GM23338 (cell line): ENCODE data around the gene SLCO3A1. TPM values are rescaled to one million over a fixed set of nuclear protein-coding genes. Genes with fewer than 3 reads are reported as not detected.

Source experiments
- ATAC-seq: fragments of 200-7000 bp; cut with Tn5 transposase; 3 replicates; pipeline ENCODE4 v1.9.1; 2020
- DNase-seq: peaks from one replicate; pipeline ENCODE4 v3.0.0-alpha.2; 2015; ENCODE audit warnings: low spot score
- H2AFZ ChIP-seq: fragments of 200-600 bp; sonication (generic); 2 replicates; pipeline ENCODE4 v1.8.0; 2016; ENCODE audit warnings: antibody characterized with exemption, mild to moderate bottlenecking, moderate library complexity
- H3F3A ChIP-seq: fragments of 200-600 bp; sonication (generic); replicated peaks from 2 replicates; pipeline ENCODE4 v1.8.0; 2017; ENCODE audit warnings: antibody characterized with exemption, mixed run types, low read depth
- H3K27ac ChIP-seq: fragments of 200-600 bp; sonication (generic); 2 replicates; pipeline ENCODE4 v1.6.1; 2016; ENCODE audit warnings: low read depth
- H3K27me3 ChIP-seq: fragments of 200-600 bp; sonication (generic); 2 replicates; pipeline ENCODE4 v1.8.0; 2016; ENCODE audit warnings: mild to moderate bottlenecking, mixed run types, moderate library complexity; ENCODE audit not compliant: insufficient read depth
- H3K36me3 ChIP-seq: fragments of 200-600 bp; sonication (generic); 2 replicates; pipeline ENCODE4 v1.8.0; 2016; ENCODE audit warnings: mild to moderate bottlenecking; ENCODE audit not compliant: insufficient read depth
- H3K4me1 ChIP-seq: fragments of 200-600 bp; sonication (generic); 2 replicates; pipeline ENCODE4 v1.8.0; 2016; ENCODE audit warnings: mild to moderate bottlenecking, moderate library complexity; ENCODE audit not compliant: insufficient read depth
- H3K4me2 ChIP-seq: fragments of 200-600 bp; sonication (generic); 2 replicates; pipeline ENCODE4 v1.7.1; 2017; ENCODE audit warnings: mixed run types
- H3K4me3 ChIP-seq: fragments of 200-600 bp; sonication (generic); 2 replicates; pipeline ENCODE4 v1.6.1; 2016; ENCODE audit warnings: mixed run types
- H3K79me2 ChIP-seq: fragments of 200-600 bp; sonication (generic); replicated peaks from 2 replicates; pipeline ENCODE4 v1.8.0; 2017; ENCODE audit warnings: mild to moderate bottlenecking; ENCODE audit not compliant: insufficient read depth
- H3K9me2 ChIP-seq: fragments of 200-600 bp; sonication (generic); 2 replicates; pipeline ENCODE4 v1.8.0; 2017; ENCODE audit not compliant: insufficient read depth
- H4K20me1 ChIP-seq: fragments of 200-600 bp; sonication (generic); replicated peaks from 2 replicates; pipeline ENCODE4 v1.8.0; 2017; ENCODE audit warnings: mild to moderate bottlenecking; ENCODE audit not compliant: insufficient read depth
- H3K27ac Mint-ChIP-seq: 2 replicates; pipeline ENCODE4 v1.8.0; 2020; ENCODE audit warnings: inconsistent platforms, mild to moderate bottlenecking, moderate library complexity, mixed read lengths
- H3K27me3 Mint-ChIP-seq: 3 replicates; pipeline ENCODE4 v1.8.0; 2022; ENCODE audit warnings: low read depth, mild to moderate bottlenecking, moderate library complexity, mixed read lengths, inconsistent platforms; ENCODE audit not compliant: insufficient read depth, poor library complexity
- H3K36me3 Mint-ChIP-seq: 3 replicates; pipeline ENCODE4 v1.8.0; 2021; ENCODE audit warnings: low read depth, mild to moderate bottlenecking, inconsistent platforms, moderate library complexity, mixed read lengths
- H3K4me1 Mint-ChIP-seq: 3 replicates; pipeline ENCODE4 v1.8.0; 2020; ENCODE audit warnings: mild to moderate bottlenecking, inconsistent platforms, mixed read lengths
- H3K4me3 Mint-ChIP-seq: 3 replicates; pipeline ENCODE4 v1.8.0; 2021; ENCODE audit warnings: moderate library complexity, mild to moderate bottlenecking, inconsistent platforms, mixed read lengths
- H3K9me3 Mint-ChIP-seq: 3 replicates; pipeline ENCODE4 v1.8.0; 2020; ENCODE audit warnings: moderate library complexity, mild to moderate bottlenecking, inconsistent platforms, mixed read lengths
- CREB1 ChIP-seq: fragments of 250-450 bp; sonication (Bioruptor Pico); IDR thresholded peaks from 2 replicates; pipeline ENCODE4 v1.5.0; 2020; ENCODE audit warnings: low read depth, mild to moderate bottlenecking, moderate library complexity
- EZH2 ChIP-seq: fragments of 200-600 bp; sonication (generic); IDR thresholded peaks from one replicate; pipeline ENCODE4 v1.8.0; 2017; ENCODE audit warnings: antibody characterized with exemption, mild to moderate bottlenecking, low read depth; ENCODE audit not compliant: unreplicated experiment
- EZH2phosphoT487 ChIP-seq: fragments of 200-600 bp; sonication (generic); IDR thresholded peaks from one replicate; pipeline ENCODE4 v1.8.1; 2018; ENCODE audit warnings: antibody characterized with exemption; ENCODE audit not compliant: unreplicated experiment
- JUNB ChIP-seq: IDR thresholded peaks from one replicate; pipeline ENCODE4 v1.6.1; 2016; ENCODE audit warnings: antibody characterized with exemption; ENCODE audit not compliant: unreplicated experiment
- NANOG ChIP-seq: IDR thresholded peaks from 2 replicates; pipeline ENCODE4 v1.6.1; 2016; ENCODE audit warnings: antibody characterized with exemption, borderline replicate concordance
- POLR2AphosphoS5 ChIP-seq: IDR thresholded peaks from 2 replicates; pipeline ENCODE4 v1.6.1; 2016; ENCODE audit warnings: antibody characterized with exemption, low read depth
- STAT1 ChIP-seq: IDR thresholded peaks from one replicate; pipeline ENCODE4 v1.6.1; 2016; ENCODE audit warnings: antibody characterized with exemption; ENCODE audit not compliant: unreplicated experiment
- ZNF114 ChIP-seq: fragments of 250-450 bp; sonication (Bioruptor Pico); IDR thresholded peaks from 2 replicates; pipeline ENCODE4 v1.5.0; 2020; ENCODE audit warnings: mild to moderate bottlenecking, moderate library complexity
- ZNF331 ChIP-seq: fragments of 250-450 bp; sonication (Bioruptor Pico); IDR thresholded peaks from 2 replicates; pipeline ENCODE4 v1.5.0; 2020; ENCODE audit warnings: low read depth, mild to moderate bottlenecking, moderate library complexity
- polyA plus RNA-seq: library from polyadenylated mRNA; unstranded; fragments of >200 nt; fragmentation: Nextera tagmentation; extraction: Ambion mirVana; gene quantifications from 2 replicates; pipeline ENCODE4 v1.2.1, GENCODE V29; 2016
- total RNA-seq: library from RNA; depleted of rRNA; stranded (reverse); fragments of >200 nt; shearing (Covaris generic); gene quantifications from 2 replicates; pipeline ENCODE4 v1.2.3, GENCODE V29; 2014
- TF ChIP-seq, protein P1 (sequence below), 2 experiments: fragments of 200-600 bp in 1 of 2; sonication (generic) in 1 of 2; conservative IDR thresholded peaks; 2 replicates each; pipeline versions ENCODE4 v1.5.1 to v1.6.1; 2016 to 2017; ENCODE audit warnings: antibody characterized with exemption in 2 of 2, low read depth in 2 of 2, mild to moderate bottlenecking in 2 of 2, moderate library complexity in 1 of 2
- TF ChIP-seq, protein P2 (sequence below): fragments of 250-450 bp; sonication (Bioruptor Pico); IDR thresholded peaks from 2 replicates; pipeline ENCODE4 v1.5.0; 2020; ENCODE audit warnings: mild to moderate bottlenecking, moderate library complexity
- TF ChIP-seq, protein P3 (sequence below): IDR thresholded peaks from one replicate; pipeline ENCODE4 v1.6.1; 2018; ENCODE audit warnings: antibody characterized with exemption; ENCODE audit not compliant: unreplicated experiment
- TF ChIP-seq, protein P4 (sequence below): IDR thresholded peaks from 2 replicates; pipeline ENCODE4 v1.6.1; 2016; ENCODE audit warnings: antibody characterized with exemption

The SLCO3A1 gene
- total and polyA plus RNA-seq, 2 experiments from 2014 or later, result 7.3 to 9.4 TPM

DNA sequence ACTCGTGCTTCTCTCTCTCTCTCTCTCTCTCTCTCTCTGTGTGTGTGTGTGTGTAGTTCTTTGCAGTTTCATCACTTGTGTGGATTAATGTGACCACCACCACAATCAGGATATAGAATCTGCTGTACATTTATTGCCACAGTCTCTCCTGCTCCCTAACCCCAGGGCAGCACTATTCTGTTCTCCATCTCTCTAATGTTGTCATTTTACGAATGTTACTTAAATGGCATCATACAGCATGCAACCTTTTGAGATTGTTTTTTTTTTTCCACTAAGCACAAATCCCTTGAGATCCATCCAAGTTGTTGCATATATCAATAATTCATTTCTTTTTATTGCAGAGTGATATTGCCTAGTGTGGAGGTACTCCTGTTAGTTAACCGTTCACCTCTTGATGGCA lies 26.9 kb downstream of the SLCO3A1 start:
- peaks cover 23% of the 10 kb centered on the region for H3K4me1 ChIP-seq
- no peaks in the 10 kb centered on the region for H3K9me2 ChIP-seq
- no peak overlapping the region for H3K27ac Mint-ChIP-seq
- no peaks in the 10 kb centered on the region for H3K36me3 Mint-ChIP-seq
- H2AFZ ChIP-seq, result no peak overlapping the region
- H3K79me2 ChIP-seq, result peaks cover 11% of the 10 kb centered on the region
- no peaks in the 10 kb centered on the region; the same call in 1 of the 2 replicates for H4K20me1 ChIP-seq
- H3K4me2 ChIP-seq, result no peak overlapping the region
- H3K27ac ChIP-seq, result no peak overlapping the region
- H3K4me3 Mint-ChIP-seq, result no peak overlapping the region
- H3F3A ChIP-seq, result no peaks in the 10 kb centered on the region
- TF ChIP-seq POLR2AphosphoS5, result no peak
- TF ChIP-seq, protein P1, sequence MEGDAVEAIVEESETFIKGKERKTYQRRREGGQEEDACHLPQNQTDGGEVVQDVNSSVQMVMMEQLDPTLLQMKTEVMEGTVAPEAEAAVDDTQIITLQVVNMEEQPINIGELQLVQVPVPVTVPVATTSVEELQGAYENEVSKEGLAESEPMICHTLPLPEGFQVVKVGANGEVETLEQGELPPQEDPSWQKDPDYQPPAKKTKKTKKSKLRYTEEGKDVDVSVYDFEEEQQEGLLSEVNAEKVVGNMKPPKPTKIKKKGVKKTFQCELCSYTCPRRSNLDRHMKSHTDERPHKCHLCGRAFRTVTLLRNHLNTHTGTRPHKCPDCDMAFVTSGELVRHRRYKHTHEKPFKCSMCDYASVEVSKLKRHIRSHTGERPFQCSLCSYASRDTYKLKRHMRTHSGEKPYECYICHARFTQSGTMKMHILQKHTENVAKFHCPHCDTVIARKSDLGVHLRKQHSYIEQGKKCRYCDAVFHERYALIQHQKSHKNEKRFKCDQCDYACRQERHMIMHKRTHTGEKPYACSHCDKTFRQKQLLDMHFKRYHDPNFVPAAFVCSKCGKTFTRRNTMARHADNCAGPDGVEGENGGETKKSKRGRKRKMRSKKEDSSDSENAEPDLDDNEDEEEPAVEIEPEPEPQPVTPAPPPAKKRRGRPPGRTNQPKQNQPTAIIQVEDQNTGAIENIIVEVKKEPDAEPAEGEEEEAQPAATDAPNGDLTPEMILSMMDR (conservative IDR thresholded peaks at IDR 0.05; ENCODE audit: low read depth in 2 of 2), result no peak
- TF ChIP-seq, protein P2, sequence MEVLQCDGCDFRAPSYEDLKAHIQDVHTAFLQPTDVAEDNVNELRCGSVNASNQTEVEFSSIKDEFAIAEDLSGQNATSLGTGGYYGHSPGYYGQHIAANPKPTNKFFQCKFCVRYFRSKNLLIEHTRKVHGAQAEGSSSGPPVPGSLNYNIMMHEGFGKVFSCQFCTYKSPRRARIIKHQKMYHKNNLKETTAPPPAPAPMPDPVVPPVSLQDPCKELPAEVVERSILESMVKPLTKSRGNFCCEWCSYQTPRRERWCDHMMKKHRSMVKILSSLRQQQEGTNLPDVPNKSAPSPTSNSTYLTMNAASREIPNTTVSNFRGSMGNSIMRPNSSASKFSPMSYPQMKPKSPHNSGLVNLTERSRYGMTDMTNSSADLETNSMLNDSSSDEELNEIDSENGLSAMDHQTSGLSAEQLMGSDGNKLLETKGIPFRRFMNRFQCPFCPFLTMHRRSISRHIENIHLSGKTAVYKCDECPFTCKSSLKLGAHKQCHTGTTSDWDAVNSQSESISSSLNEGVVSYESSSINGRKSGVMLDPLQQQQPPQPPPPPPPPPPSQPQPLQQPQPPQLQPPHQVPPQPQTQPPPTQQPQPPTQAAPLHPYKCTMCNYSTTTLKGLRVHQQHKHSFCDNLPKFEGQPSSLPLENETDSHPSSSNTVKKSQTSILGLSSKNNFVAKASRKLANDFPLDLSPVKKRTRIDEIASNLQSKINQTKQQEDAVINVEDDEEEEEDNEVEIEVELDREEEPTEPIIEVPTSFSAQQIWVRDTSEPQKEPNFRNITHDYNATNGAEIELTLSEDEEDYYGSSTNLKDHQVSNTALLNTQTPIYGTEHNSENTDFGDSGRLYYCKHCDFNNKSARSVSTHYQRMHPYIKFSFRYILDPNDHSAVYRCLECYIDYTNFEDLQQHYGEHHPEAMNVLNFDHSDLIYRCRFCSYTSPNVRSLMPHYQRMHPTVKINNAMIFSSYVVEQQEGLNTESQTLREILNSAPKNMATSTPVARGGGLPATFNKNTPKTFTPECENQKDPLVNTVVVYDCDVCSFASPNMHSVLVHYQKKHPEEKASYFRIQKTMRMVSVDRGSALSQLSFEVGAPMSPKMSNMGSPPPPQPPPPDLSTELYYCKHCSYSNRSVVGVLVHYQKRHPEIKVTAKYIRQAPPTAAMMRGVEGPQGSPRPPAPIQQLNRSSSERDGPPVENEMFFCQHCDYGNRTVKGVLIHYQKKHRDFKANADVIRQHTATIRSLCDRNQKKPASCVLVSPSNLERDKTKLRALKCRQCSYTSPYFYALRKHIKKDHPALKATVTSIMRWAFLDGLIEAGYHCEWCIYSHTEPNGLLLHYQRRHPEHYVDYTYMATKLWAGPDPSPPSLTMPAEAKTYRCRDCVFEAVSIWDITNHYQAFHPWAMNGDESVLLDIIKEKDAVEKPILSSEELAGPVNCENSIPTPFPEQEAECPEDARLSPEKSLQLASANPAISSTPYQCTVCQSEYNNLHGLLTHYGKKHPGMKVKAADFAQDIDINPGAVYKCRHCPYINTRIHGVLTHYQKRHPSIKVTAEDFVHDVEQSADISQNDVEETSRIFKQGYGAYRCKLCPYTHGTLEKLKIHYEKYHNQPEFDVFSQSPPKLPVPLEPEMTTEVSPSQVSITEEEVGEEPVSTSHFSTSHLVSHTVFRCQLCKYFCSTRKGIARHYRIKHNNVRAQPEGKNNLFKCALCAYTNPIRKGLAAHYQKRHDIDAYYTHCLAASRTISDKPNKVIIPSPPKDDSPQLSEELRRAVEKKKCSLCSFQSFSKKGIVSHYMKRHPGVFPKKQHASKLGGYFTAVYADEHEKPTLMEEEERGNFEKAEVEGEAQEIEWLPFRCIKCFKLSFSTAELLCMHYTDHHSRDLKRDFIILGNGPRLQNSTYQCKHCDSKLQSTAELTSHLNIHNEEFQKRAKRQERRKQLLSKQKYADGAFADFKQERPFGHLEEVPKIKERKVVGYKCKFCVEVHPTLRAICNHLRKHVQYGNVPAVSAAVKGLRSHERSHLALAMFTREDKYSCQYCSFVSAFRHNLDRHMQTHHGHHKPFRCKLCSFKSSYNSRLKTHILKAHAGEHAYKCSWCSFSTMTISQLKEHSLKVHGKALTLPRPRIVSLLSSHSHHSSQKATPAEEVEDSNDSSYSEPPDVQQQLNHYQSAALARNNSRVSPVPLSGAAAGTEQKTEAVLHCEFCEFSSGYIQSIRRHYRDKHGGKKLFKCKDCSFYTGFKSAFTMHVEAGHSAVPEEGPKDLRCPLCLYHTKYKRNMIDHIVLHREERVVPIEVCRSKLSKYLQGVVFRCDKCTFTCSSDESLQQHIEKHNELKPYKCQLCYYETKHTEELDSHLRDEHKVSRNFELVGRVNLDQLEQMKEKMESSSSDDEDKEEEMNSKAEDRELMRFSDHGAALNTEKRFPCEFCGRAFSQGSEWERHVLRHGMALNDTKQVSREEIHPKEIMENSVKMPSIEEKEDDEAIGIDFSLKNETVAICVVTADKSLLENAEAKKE (CRISPR knock-in tag), result no peak
- TF ChIP-seq JUNB, result no peak
- no peak for TF ChIP-seq ZNF114 (CRISPR knock-in tag)
- TF ChIP-seq, protein P3, sequence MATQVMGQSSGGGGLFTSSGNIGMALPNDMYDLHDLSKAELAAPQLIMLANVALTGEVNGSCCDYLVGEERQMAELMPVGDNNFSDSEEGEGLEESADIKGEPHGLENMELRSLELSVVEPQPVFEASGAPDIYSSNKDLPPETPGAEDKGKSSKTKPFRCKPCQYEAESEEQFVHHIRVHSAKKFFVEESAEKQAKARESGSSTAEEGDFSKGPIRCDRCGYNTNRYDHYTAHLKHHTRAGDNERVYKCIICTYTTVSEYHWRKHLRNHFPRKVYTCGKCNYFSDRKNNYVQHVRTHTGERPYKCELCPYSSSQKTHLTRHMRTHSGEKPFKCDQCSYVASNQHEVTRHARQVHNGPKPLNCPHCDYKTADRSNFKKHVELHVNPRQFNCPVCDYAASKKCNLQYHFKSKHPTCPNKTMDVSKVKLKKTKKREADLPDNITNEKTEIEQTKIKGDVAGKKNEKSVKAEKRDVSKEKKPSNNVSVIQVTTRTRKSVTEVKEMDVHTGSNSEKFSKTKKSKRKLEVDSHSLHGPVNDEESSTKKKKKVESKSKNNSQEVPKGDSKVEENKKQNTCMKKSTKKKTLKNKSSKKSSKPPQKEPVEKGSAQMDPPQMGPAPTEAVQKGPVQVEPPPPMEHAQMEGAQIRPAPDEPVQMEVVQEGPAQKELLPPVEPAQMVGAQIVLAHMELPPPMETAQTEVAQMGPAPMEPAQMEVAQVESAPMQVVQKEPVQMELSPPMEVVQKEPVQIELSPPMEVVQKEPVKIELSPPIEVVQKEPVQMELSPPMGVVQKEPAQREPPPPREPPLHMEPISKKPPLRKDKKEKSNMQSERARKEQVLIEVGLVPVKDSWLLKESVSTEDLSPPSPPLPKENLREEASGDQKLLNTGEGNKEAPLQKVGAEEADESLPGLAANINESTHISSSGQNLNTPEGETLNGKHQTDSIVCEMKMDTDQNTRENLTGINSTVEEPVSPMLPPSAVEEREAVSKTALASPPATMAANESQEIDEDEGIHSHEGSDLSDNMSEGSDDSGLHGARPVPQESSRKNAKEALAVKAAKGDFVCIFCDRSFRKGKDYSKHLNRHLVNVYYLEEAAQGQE, result no peak
- TF ChIP-seq ZNF331 (CRISPR knock-in tag), result no peak
- TF ChIP-seq, protein P4, sequence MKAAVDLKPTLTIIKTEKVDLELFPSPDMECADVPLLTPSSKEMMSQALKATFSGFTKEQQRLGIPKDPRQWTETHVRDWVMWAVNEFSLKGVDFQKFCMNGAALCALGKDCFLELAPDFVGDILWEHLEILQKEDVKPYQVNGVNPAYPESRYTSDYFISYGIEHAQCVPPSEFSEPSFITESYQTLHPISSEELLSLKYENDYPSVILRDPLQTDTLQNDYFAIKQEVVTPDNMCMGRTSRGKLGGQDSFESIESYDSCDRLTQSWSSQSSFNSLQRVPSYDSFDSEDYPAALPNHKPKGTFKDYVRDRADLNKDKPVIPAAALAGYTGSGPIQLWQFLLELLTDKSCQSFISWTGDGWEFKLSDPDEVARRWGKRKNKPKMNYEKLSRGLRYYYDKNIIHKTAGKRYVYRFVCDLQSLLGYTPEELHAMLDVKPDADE, result no peak
- TF ChIP-seq EZH2phosphoT487, result no peak
- TF ChIP-seq STAT1, result no peak
- TF ChIP-seq EZH2, result no peak
- TF ChIP-seq NANOG, result no peak
- no peak for TF ChIP-seq CREB1 (CRISPR knock-in tag)
- no peaks in the 10 kb centered on the region for H3K9me3 Mint-ChIP-seq
- H3K27me3 ChIP-seq, result no peaks in the 10 kb centered on the region
- no peak for ATAC-seq
- peaks cover 32% of the 10 kb centered on the region for H3K4me1 Mint-ChIP-seq
- H3K4me3 ChIP-seq, result no peak overlapping the region
- H3K36me3 ChIP-seq, result no peaks in the 10 kb centered on the region
- H3K27me3 Mint-ChIP-seq, result peaks cover 4% of the 10 kb centered on the region
- DNase-seq, result no peak
